HepG2 (cell line): Measurements from ENCODE around the gene KHNYN. TPM values are rescaled to one million over a fixed set of nuclear protein-coding genes. Genes with fewer than 3 reads are reported as not detected.

Experiments
- BCL3 ChIP-seq: sonication (generic); formaldehyde crosslinking; IDR thresholded peaks from 2 replicates; pipeline ENCODE4 v1.5.1; 2020; ENCODE audit warnings: mild to moderate bottlenecking, missing genetic modification reagents, moderate library complexity
- CBFB ChIP-seq: sonication (generic); formaldehyde crosslinking; IDR thresholded peaks from 2 replicates; pipeline ENCODE4 v1.4.0; 2020; ENCODE audit warnings: missing genetic modification reagents
- E2F5 ChIP-seq: sonication (generic); formaldehyde crosslinking; conservative IDR thresholded peaks from 2 replicates; pipeline ENCODE4 v1.4.0; 2020; ENCODE audit warnings: missing genetic modification reagents
- EZH2 ChIP-seq: conservative IDR thresholded peaks from 2 replicates; pipeline ENCODE4 v1.6.1; 2012; ENCODE audit warnings: mild to moderate bottlenecking, low read depth, low read length, moderate library complexity
- FOSL1 ChIP-seq: sonication (generic); formaldehyde crosslinking; IDR thresholded peaks from 2 replicates; pipeline ENCODE4 v1.9.0; 2021; ENCODE audit warnings: missing genetic modification reagents, borderline replicate concordance
- IRX3 ChIP-seq: sonication (generic); formaldehyde crosslinking; IDR thresholded peaks from 2 replicates; pipeline ENCODE4 v1.8.1; 2023; ENCODE audit warnings: mild to moderate bottlenecking, low read depth, missing genetic modification reagents, borderline replicate concordance
- JDP2 ChIP-seq: sonication (generic); formaldehyde crosslinking; IDR thresholded peaks from 2 replicates; pipeline ENCODE4 v1.8.1; 2022; ENCODE audit warnings: missing genetic modification reagents, borderline replicate concordance
- MTA1 ChIP-seq: sonication (generic); formaldehyde crosslinking; IDR thresholded peaks from 2 replicates; pipeline ENCODE4 v1.4.0; 2020; ENCODE audit warnings: missing genetic modification reagents, mild to moderate bottlenecking, borderline replicate concordance
- SALL1 ChIP-seq: sonication (generic); formaldehyde crosslinking; IDR thresholded peaks from 2 replicates; pipeline ENCODE4 v1.8.0; 2022; ENCODE audit warnings: mild to moderate bottlenecking, missing genetic modification reagents
- SNAPC2 ChIP-seq: sonication (generic); formaldehyde crosslinking; IDR thresholded peaks from 2 replicates; pipeline ENCODE4 v1.8.1; 2022; ENCODE audit warnings: mild to moderate bottlenecking, missing genetic modification reagents
- SOX6 ChIP-seq, 2 experiments: fragments of 450-650 bp in 1 of 2; sonication (generic) in 1 of 2; formaldehyde crosslinking in 1 of 2; IDR thresholded peaks; 2 replicates each; pipeline versions ENCODE4 v1.4.0 to v1.6.1; 2017 to 2020; ENCODE audit warnings: antibody characterized with exemption in 1 of 2, mild to moderate bottlenecking in 1 of 2, missing genetic modification reagents in 1 of 2
- STAT6 ChIP-seq: sonication (generic); formaldehyde crosslinking; IDR thresholded peaks from 2 replicates; pipeline ENCODE4 v1.4.0; 2020; ENCODE audit warnings: missing genetic modification reagents, mild to moderate bottlenecking, borderline replicate concordance
- TMF1 ChIP-seq: sonication (generic); formaldehyde crosslinking; IDR thresholded peaks from 2 replicates; pipeline ENCODE4 v1.8.1; 2022; ENCODE audit warnings: low read depth, missing genetic modification reagents
- WIZ ChIP-seq: sonication (generic); formaldehyde crosslinking; IDR thresholded peaks from 2 replicates; pipeline ENCODE4 v1.5.1; 2020; ENCODE audit warnings: mild to moderate bottlenecking, missing genetic modification reagents
- ZBTB2 ChIP-seq: sonication (generic); formaldehyde crosslinking; IDR thresholded peaks from 2 replicates; pipeline ENCODE4 v1.8.0; 2022; ENCODE audit warnings: low read depth, missing genetic modification reagents
- ZNF460 ChIP-seq: sonication (generic); formaldehyde crosslinking; IDR thresholded peaks from 2 replicates; pipeline ENCODE4 v1.5.1; 2020; ENCODE audit warnings: missing genetic modification reagents, mild to moderate bottlenecking, borderline replicate concordance
- ZNF691 ChIP-seq: sonication (generic); formaldehyde crosslinking; IDR thresholded peaks from 2 replicates; pipeline ENCODE4 v1.4.0; 2020; ENCODE audit warnings: missing genetic modification reagents, low read depth, mild to moderate bottlenecking, borderline replicate concordance
- ZNF800 ChIP-seq: sonication (generic); formaldehyde crosslinking; IDR thresholded peaks from 2 replicates; pipeline ENCODE4 v1.4.0; 2020; ENCODE audit warnings: missing genetic modification reagents
- polyA plus RNA-seq, 8 experiments: library from polyadenylated mRNA; depleted of rRNA in 3 of 8; stranded (reverse) in 7 of 8; unstranded in 1 of 8; fragments of >200 nt; fragmentation: Illumina TruSeq in 4 of 8; extraction: Trizol in 4 of 8; gene quantifications; 2 replicates each; pipeline versions ENCODE4 v1.2.1 to v1.2.3, GENCODE V29; 2011 to 2016; ENCODE audit warnings: low read depth in 4 of 8, missing spikeins in 1 of 8, mixed read lengths in 1 of 8; ENCODE audit not compliant: insufficient read depth in 1 of 8
- total RNA-seq, 5 experiments: library from RNA; depleted of rRNA; stranded (reverse); fragments of >200 nt; fragmentation: Illumina TruSeq; extraction: Trizol; gene quantifications; 2 replicates each; pipeline ENCODE4 v1.2.3, GENCODE V29; 2016; ENCODE audit warnings: low read depth in 1 of 5

Gene KHNYN
- total and polyA plus RNA-seq, 2 of the 13 experiments (the other 11 are each of a cell fraction or from before 2014, with no cell fraction given), result 52.8 to 75.7 TPM

GRCh38 chr14:24442240-24443052 lies 12.7 kb downstream of the KHNYN start, which contains the start of gene SDR39U1 (continued):
- peak; percentile 93 for TF ChIP-seq BCL3
- no peak for TF ChIP-seq JDP2
- peak; percentile 91 for TF ChIP-seq ZNF800 (CRISPR knock-in tag)
- TF ChIP-seq ZNF691, result peak; percentile 94
- no peak for TF ChIP-seq ZNF460 (CRISPR knock-in tag)
- TF ChIP-seq CBFB (CRISPR knock-in tag), result peak; percentile 84
- TF ChIP-seq E2F5 (CRISPR knock-in tag), result peak; percentile 39; the same call in 1 of the 2 replicates
- peak; percentile 93; the same call in 1 of the 2 replicates for TF ChIP-seq MTA1 (CRISPR knock-in tag)
- peak; percentile 43; the same call in 1 of the 2 replicates for TF ChIP-seq IRX3 (CRISPR knock-in tag)
- TF ChIP-seq ZBTB2 (CRISPR knock-in tag), result no peak
- TF ChIP-seq SALL1, result peak; percentile 95
- peak; percentile 76; the same call in 1 of the 2 replicates for TF ChIP-seq SNAPC2 (CRISPR knock-in tag)
- TF ChIP-seq TMF1 (CRISPR knock-in tag), result peak; percentile 82
- TF ChIP-seq SOX6 (IDR thresholded peaks at IDR 0.05), result no peak
- TF ChIP-seq SOX6 (CRISPR knock-in tag; IDR thresholded peaks at IDR 0.05), result peak; percentile 88
- no peak for TF ChIP-seq EZH2
- TF ChIP-seq STAT6 (CRISPR knock-in tag), result peak; percentile 95
- TF ChIP-seq FOSL1 (CRISPR knock-in tag), result no peak
- peak; percentile 17; the same call in 1 of the 2 replicates for TF ChIP-seq WIZ (CRISPR knock-in tag)
